Adipocyte (in vitro differentiated cells): ENCODE measurements around the gene SLC6A7.
A peak's percentile ranks its signal among the peaks of the same experiment; 100 is the strongest.

Experiments used
- DNase-seq: peaks from one replicate; pipeline ENCODE4 v3.0.0-alpha.2; 2015; ENCODE audit warnings: low read depth
- H3K27me3 ChIP-seq: replicated peaks from 2 replicates; pipeline ENCODE4 v1.7.0; 2013; ENCODE audit warnings: mild to moderate bottlenecking, low read length, moderate library complexity; ENCODE audit not compliant: control insufficient read depth, insufficient read depth
- H3K36me3 ChIP-seq: 2 replicates; pipeline ENCODE4 v1.7.0; 2013; ENCODE audit warnings: low read length, mild to moderate bottlenecking, moderate library complexity; ENCODE audit not compliant: control insufficient read depth, insufficient read depth, severe bottlenecking
- H3K4me1 ChIP-seq: 2 replicates; pipeline ENCODE4 v1.7.0; 2013; ENCODE audit warnings: mild to moderate bottlenecking, low read length, moderate library complexity; ENCODE audit not compliant: control insufficient read depth, insufficient read depth
- H3K4me3 ChIP-seq: 2 replicates; pipeline ENCODE4 v1.7.0; 2013; ENCODE audit warnings: mild to moderate bottlenecking, low read length, moderate library complexity
- H3K9ac ChIP-seq: 2 replicates; pipeline ENCODE4 v1.7.0; 2013; ENCODE audit warnings: mild to moderate bottlenecking, low read length, moderate library complexity
- H3K9me3 ChIP-seq: 2 replicates; pipeline ENCODE4 v1.7.0; 2013; ENCODE audit warnings: mild to moderate bottlenecking, low read length, moderate library complexity; ENCODE audit not compliant: control insufficient read depth

The SLC6A7 gene

DNA sequence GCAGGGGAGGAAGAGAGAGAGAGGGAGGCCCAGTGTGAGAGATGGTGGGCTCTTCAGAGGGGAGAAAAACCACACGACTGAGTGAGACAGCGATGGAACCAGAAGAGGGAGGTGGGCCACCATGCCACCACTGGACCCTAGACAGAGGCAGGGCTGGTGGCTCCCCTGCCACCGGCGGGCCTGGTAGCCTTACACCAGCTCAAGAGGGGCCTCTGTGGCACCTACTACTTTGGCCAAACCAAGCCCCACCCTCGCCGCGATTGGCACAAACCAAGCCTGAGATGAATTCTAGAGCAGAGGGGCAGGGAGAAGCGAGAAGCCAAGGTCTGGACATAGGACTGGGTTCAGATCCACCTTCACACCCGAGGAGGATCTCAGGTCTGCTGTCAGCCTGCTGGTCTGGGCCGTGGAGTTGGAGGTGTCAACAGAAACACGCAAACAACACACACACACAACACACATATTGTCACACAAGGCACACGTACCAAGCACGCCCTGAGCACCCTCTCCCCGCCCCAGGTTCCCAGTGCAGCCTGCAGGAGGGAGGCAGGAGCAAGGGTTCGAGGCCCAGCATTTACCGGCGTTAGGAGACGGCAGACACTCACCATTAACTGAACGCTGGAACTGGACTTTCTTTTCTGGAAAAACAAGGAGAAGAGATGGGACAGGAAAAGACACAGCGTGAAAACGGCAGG, 49.4 kb downstream of the SLC6A7 start:
- no peaks in the 10 kb centered on the region for H3K36me3 ChIP-seq
- no peak overlapping the region for H3K9ac ChIP-seq
- no peaks in the 10 kb centered on the region for H3K27me3 ChIP-seq
- DNase-seq, result no peak
- no peaks in the 10 kb centered on the region for H3K4me1 ChIP-seq
- no peaks in the 10 kb centered on the region for H3K9me3 ChIP-seq
- H3K4me3 ChIP-seq, result no peak overlapping the region

DNA sequence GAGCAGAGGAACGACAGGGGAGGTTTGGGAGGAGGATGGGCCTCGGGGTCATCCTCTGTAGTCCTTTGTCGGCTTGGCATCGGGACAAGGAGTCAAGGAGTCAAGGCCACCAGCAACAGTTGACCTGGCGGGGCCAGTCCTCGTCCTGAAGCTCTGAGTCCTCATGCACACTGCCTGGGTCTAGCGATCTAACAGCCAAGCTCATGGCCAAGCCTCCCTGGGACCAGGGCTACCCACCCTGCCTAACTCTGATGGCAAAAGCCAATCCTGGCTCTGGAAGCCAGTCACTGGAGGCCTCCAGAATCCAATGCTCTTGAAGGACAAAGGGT, 49.9 kb downstream of the SLC6A7 start:
- H3K27me3 ChIP-seq, result no peaks in the 10 kb centered on the region
- H3K9me3 ChIP-seq, result no peaks in the 10 kb centered on the region
- no peak for DNase-seq
- no peak overlapping the region for H3K4me3 ChIP-seq
- H3K9ac ChIP-seq, result no peak overlapping the region
- no peaks in the 10 kb centered on the region for H3K36me3 ChIP-seq
- no peaks in the 10 kb centered on the region for H3K4me1 ChIP-seq

GRCh38 chr5:150241298-150242160, 51.7 kb downstream of the SLC6A7 start:
- DNase-seq, result no peak

GRCh38 chr5:150242251-150242894, 52.5 kb downstream of the SLC6A7 start:
- H3K9ac ChIP-seq, result no peak overlapping the region
- H3K4me1 ChIP-seq, result peaks cover 11% of the 10 kb centered on the region
- H3K36me3 ChIP-seq, result no peaks in the 10 kb centered on the region
- no peaks in the 10 kb centered on the region for H3K27me3 ChIP-seq
- H3K9me3 ChIP-seq, result no peaks in the 10 kb centered on the region
- H3K4me3 ChIP-seq, result no peak overlapping the region
- no peak for DNase-seq

More at GRCh38 chr5:150241298-150242160, 51.7 kb downstream of the SLC6A7 start:
- Histone ChIP-seq H3K4me3 (no peak overlapping the region), H3K4me1 (peaks cover 11% of the 10 kb centered on the region), H3K27me3 (no peaks in the 10 kb centered on the region), H3K9me3 (no peaks in the 10 kb centered on the region), H3K36me3 (no peaks in the 10 kb centered on the region), H3K9ac (no peak overlapping the region)

DNA sequence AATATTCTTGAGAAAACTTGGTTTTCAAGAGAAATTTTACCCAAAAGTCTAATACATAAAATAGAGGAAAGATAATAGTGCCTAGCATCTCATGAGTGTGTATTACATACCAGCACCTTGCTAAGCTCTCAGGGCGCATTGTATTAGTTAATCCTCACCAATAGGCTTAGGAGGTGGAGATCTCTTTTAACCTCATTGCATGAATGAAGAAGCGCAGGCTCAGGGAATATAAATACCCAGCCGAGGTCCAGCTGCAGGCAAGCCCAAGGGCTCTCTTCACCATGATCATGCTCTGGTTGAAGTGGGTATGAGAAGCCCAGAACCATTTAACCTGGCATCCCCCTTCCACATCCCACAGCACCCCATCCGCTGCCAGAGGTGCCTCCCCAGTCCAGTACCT, 53.7 kb downstream of the SLC6A7 start:
- H3K4me1 ChIP-seq, result peaks cover 11% of the 10 kb centered on the region
- no peak overlapping the region for H3K9ac ChIP-seq
- H3K27me3 ChIP-seq, result no peaks in the 10 kb centered on the region
- H3K9me3 ChIP-seq, result no peaks in the 10 kb centered on the region
- no peak overlapping the region for H3K4me3 ChIP-seq
- H3K36me3 ChIP-seq, result no peaks in the 10 kb centered on the region
- DNase-seq, result no peak

- Histone ChIP-seq H3K4me1 (peaks cover 11% of the 10 kb centered on the region), H3K9ac (no peak overlapping the region), H3K9me3 (no peaks in the 10 kb centered on the region), H3K36me3 (no peaks in the 10 kb centered on the region), H3K27me3 (no peaks in the 10 kb centered on the region), H3K4me3 (no peak overlapping the region)
- DNase-seq, result no peak
Observed at GRCh38 chr5:150244209-150244608, 54.3 kb downstream of the SLC6A7 start.

DNA sequence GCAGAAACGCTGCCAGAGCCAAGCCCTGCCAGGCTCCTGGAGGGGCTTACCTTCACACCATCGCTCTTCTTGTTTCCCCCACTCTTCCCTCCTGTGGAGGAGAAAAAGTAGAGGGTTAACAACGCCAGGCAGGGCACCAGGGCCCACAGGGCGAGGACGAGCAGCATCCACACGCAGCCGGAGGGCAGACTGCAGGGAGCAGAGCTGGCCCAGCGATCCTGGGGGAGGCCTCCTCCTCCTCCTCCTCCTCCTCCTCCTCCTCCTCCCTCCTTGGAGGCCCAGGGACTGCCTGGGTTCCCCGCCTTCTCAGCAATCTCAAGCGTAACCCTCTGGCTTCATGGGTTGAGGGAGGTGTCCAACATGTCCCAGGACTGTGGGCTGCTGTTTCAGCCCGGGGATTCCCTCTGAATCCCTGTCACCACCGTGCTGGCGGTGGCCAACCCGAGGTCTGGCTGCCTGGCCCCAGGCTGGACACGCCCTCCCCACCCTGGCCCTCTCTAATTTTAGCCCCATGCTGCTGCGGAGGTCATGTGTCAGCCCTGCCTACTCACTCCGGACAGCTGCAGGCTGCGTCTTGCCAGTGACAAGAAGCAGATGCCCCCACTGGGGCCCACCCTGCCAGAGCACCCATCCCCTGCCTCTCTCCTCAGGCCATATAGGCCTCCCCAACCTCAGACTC, 55.4 kb downstream of the SLC6A7 start:
- Histone ChIP-seq H3K9me3 (no peaks in the 10 kb centered on the region), H3K9ac (no peak overlapping the region), H3K27me3 (no peaks in the 10 kb centered on the region), H3K4me1 (peaks cover 11% of the 10 kb centered on the region), H3K4me3 (no peak overlapping the region), H3K36me3 (no peaks in the 10 kb centered on the region)
- peak; percentile 24 for DNase-seq

DNA sequence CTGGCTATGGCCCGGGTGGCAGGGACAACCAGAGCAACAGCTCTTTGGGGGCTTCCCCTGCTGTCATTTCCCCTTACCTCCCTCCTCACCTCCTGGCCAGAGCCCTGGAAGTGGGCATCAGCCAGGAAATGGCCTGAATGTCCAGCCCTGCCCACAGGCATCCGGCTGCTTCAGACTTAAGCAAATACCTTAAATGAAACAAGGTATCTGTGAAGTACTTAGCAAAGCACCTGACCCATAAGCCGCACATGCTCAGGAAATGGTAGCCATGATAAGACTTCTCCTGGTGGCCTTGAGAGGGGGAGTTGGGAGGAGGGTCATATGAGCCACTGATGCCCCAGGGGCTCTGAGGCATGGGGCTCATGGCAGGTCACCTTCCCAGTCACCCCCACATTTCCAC, 55.9 kb downstream of the SLC6A7 start:
- no peak overlapping the region for H3K9ac ChIP-seq
- H3K4me1 ChIP-seq, result peaks cover 11% of the 10 kb centered on the region
- H3K27me3 ChIP-seq, result no peaks in the 10 kb centered on the region
- no peak for DNase-seq
- H3K36me3 ChIP-seq, result no peaks in the 10 kb centered on the region
- no peak overlapping the region for H3K4me3 ChIP-seq
- H3K9me3 ChIP-seq, result no peaks in the 10 kb centered on the region

GRCh38 chr5:150246429-150246828, 56.6 kb downstream of the SLC6A7 start:
- Histone ChIP-seq H3K27me3 (no peaks in the 10 kb centered on the region), H3K36me3 (no peaks in the 10 kb centered on the region), H3K9me3 (no peaks in the 10 kb centered on the region), H3K4me1 (peaks cover 11% of the 10 kb centered on the region), H3K9ac (no peak overlapping the region), H3K4me3 (no peak overlapping the region)
- DNase-seq, result no peak

DNA sequence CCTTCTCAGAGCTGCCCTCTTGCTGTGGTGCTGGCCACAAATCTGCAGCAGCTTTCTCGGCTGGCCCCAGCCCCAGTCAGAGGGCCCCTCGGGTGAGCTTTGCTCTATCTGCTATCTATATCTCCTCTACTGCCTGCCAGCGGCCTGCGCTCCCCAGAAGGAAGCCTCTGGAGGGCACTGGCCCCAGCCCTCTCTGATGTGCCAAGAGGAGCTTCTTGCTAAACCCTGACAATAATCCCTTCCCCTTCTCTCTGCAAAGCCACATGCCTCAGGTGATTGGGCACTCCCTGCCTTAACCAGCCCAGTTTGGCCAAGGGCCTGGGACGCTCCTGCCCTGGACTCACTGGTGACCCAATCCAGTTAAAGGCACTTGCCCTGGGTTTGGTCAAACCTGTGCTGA, 57.0 kb downstream of the SLC6A7 start:
- H3K36me3 ChIP-seq, result no peaks in the 10 kb centered on the region
- no peak overlapping the region for H3K9ac ChIP-seq
- H3K4me3 ChIP-seq, result no peak overlapping the region
- H3K9me3 ChIP-seq, result no peaks in the 10 kb centered on the region
- peaks cover 11% of the 10 kb centered on the region for H3K4me1 ChIP-seq
- H3K27me3 ChIP-seq, result no peaks in the 10 kb centered on the region
- DNase-seq, result no peak

GRCh38 chr5:150247726-150248125, 57.9 kb downstream of the SLC6A7 start:
- Histone ChIP-seq H3K9ac (no peak overlapping the region), H3K36me3 (no peaks in the 10 kb centered on the region), H3K4me3 (no peak overlapping the region), H3K4me1 (peaks cover 11% of the 10 kb centered on the region), H3K27me3 (no peaks in the 10 kb centered on the region), H3K9me3 (no peaks in the 10 kb centered on the region)
- no peak for DNase-seq
